Heart right ventricle (tissue), 16 donors: ENCODE data around the gene ALPL. TPM values are rescaled to one million over a fixed set of nuclear protein-coding genes. Genes with fewer than 3 reads are reported as not detected.
A peak's percentile ranks its signal among the peaks of the same experiment; 100 is the strongest.
"Not testable (repeated sequence)": the region's sequence is repeated elsewhere in the genome, so short reads cannot be mapped to it uniquely, and the experiment has no call there.

ENCODE experiments used
- ATAC-seq, 8 donors: fragments of 200-7000 bp; cut with Tn5 transposase; one replicate each; pipeline ENCODE4 v1.9.1; 2020; ENCODE audit warnings: mild to moderate bottlenecking in 8 of 8, moderate library complexity in 8 of 8, moderate number of reproducible peaks in 1 of 8
- DNase-seq, 2 donors: peaks; one replicate each; pipeline ENCODE4 v3.0.0-alpha.2; 2020
- H3K27ac ChIP-seq, 10 donors: fragments of 200-600 bp; sonication (generic) in 2 of 10; one replicate each; pipeline versions ENCODE4 v1.5.0 to v1.8.0; 2020 to 2022; ENCODE audit warnings: mild to moderate bottlenecking in 3 of 10
- H3K27me3 ChIP-seq, 7 donors: fragments of 200-600 bp; one replicate each; pipeline ENCODE4 v1.8.0; 2021 to 2022; ENCODE audit warnings: mild to moderate bottlenecking in 2 of 7
- H3K36me3 ChIP-seq, 9 donors: fragments of 200-600 bp; sonication (generic) in 1 of 9; one replicate each; pipeline versions ENCODE4 v1.5.0 to v1.8.0; 2020 to 2022; ENCODE audit warnings: mild to moderate bottlenecking in 2 of 9
- H3K4me1 ChIP-seq, 9 donors: fragments of 200-600 bp; sonication (generic) in 1 of 9; one replicate each; pipeline versions ENCODE4 v1.5.0 to v1.8.0; 2020 to 2022; ENCODE audit warnings: mild to moderate bottlenecking in 4 of 9
- H3K4me3 ChIP-seq, 10 donors: fragments of 200-600 bp; sonication (generic) in 2 of 10; one replicate each; pipeline versions ENCODE4 v1.5.0 to v1.8.0; 2020 to 2022; ENCODE audit warnings: mild to moderate bottlenecking in 7 of 10, moderate library complexity in 2 of 10
- H3K9me3 ChIP-seq, 11 donors: fragments of 200-600 bp in 10 of 11; sonication (generic) in 2 of 11; one replicate each; pipeline versions ENCODE4 v1.5.0 to v1.8.0; 2013 to 2022; ENCODE audit warnings: mild to moderate bottlenecking in 2 of 11, control low read depth in 1 of 11, moderate library complexity in 1 of 11
- CTCF ChIP-seq, 9 donors: fragments of 200-600 bp; sonication (generic) in 2 of 9; IDR thresholded peaks; one replicate each; pipeline versions ENCODE4 v1.5.0 to v1.8.0; 2021 to 2022; ENCODE audit warnings: antibody characterized with exemption in 9 of 9, mild to moderate bottlenecking in 5 of 9, moderate library complexity in 1 of 9
- WGBS, 2 donors: extraction: QIAGEN DNeasy Blood & Tissue Kit; methylation state at CpG; one replicate each; pipeline ENCODE4 v1.1.7; 2013; ENCODE audit warnings: inconsistent platforms in 1 of 2; 5-methylcytosine and 5-hydroxymethylcytosine counted together
- intact Hi-C, 10 donors: fragments of 100-400 bp; cut with DNase I; formaldehyde crosslinking; loops; one replicate each; pipeline versions ENCODE4 v1.11.1 to v1.14.2; 2022
- polyA plus RNA-seq, 2 donors: library from polyadenylated mRNA; stranded (reverse); fragments of 200-250 nt; gene quantifications; one replicate each; pipeline ENCODE4 v1.2.3, GENCODE V29; 2013
- total RNA-seq, 10 donors: library from RNA; stranded (reverse); fragmentation: NEBNext Ultra II Directional in 3 of 10; extraction: Animal tissue kit (Norgen Biotek cat#: 25700) in 3 of 10; gene quantifications; one replicate each; pipeline versions ENCODE4 v1.2.1 to v1.2.4, GENCODE V29; 2021 to 2023
- donor health status: Arrhythmogenic right ventricular cardiomyopathy.
- donor health status: ischemic (EF 13 %, LVEDD 7.1; RV severe dilation, severe dysfunction).
- donor health status: healthy with polysubstance abuse.
- donor health status: DM: no; HTN: yes; CAD: no.
- donor health status: DM: no; HTN: no; CAD: no.
- donor health status: ischemic (EF 25% LVEDD 6.9; RV normal size, moderate dysfunction).
- donor health status: ischemic (EF 25% LVEDD 5.7; RV mildly dilated, moderate dysfunction).
- donor health status: healthy.
- donor health status: DM: yes; HTN: yes; CAD: no.
- donor health status: Ischemic cardiomyopathy.
- donor health status: ischemic (EF 35%, LVEDD 5.7; RV mildly dilated, moderate dysfunction).
- donor health status: nonischemic (EF 11% LVEDD 7.7; RV severe dilation, severe dysfunction).
- donor health status: DM: yes; HTN: yes; CAD: no.
- donor health status: PGD.
- donor health status: ischemic (EF 29% LVEDD 5.4; RV normal size, mild dysfunction).
- donor health status: nonischemic (EF 23%, LVEDD 6.1; RV moderate dilation, normal function).

ALPL gene
- total and polyA plus RNA-seq, 12 donors = 7.1 to 21.1 (median 9.3) TPM

GRCh38 chr1:21518774-21519455 is 9.7 kb downstream of the ALPL start:
- Histone ChIP-seq H3K4me1 (no peaks in the 10 kb centered on the region), H3K36me3 (no peaks in the 10 kb centered on the region), H3K9me3 (no peaks in the 10 kb centered on the region), H3K4me3 (no peak overlapping the region), H3K27me3 (peaks cover 0 to 4% (median 0%) of the 10 kb centered on the region in 7 donors), H3K27ac (no peak overlapping the region)
- 89 to 94% methylated on average over 16 of the region's 16 CpGs for WGBS, 2 donors
- no peak for ATAC-seq
- DNase-seq = no peak
- intact Hi-C loops = loop anchor here in 3 of 10 donors (10.0 kb wide), 2 partner anchors 126 to 136 kb away; no protein-coding TSS in a partner anchor
- TF ChIP-seq CTCF (IDR thresholded peaks at IDR 0.05) = no peak

GRCh38 chr1:21519486-21520070 is 10.4 kb downstream of the ALPL start:
- WGBS, 2 donors = 96 to 97% methylated on average over 11 of the region's 11 CpGs
- intact Hi-C loops = loop anchor here in 3 of 10 donors (10.0 kb wide), 2 partner anchors 125 to 135 kb away; no protein-coding TSS in a partner anchor
- H3K9me3 ChIP-seq = not testable (repeated sequence)

GRCh38 chr1:21520899-21521716 is 11.9 kb downstream of the ALPL start:
- peak in 3 of 8 donors; percentile 46 to 66 (median 64) for ATAC-seq
- WGBS, 2 donors = 79 to 82% methylated on average over 16 of the region's 16 CpGs
- Histone ChIP-seq H3K27ac (no peak overlapping the region), H3K9me3 (no peaks in the 10 kb centered on the region), H3K4me1 (peaks cover 0 to 14% (median 12%) of the 10 kb centered on the region in 9 donors), H3K36me3 (no peaks in the 10 kb centered on the region), H3K27me3 (peaks cover 0 to 4% (median 0%) of the 10 kb centered on the region in 7 donors), H3K4me3 (no peak overlapping the region)
- no peak for TF ChIP-seq CTCF (IDR thresholded peaks at IDR 0.05)
- intact Hi-C loops = no loop called here
- no peak for DNase-seq

More at GRCh38 chr1:21519486-21520070, 10.4 kb downstream of the ALPL start:
- H3K36me3 ChIP-seq, H3K27me3 ChIP-seq, ATAC-seq, H3K4me3 ChIP-seq, DNase-seq, H3K4me1 ChIP-seq, H3K27ac ChIP-seq: not testable (repeated sequence)

GRCh38 chr1:21521717-21522060 is 12.5 kb downstream of the ALPL start:
- H3K36me3 ChIP-seq = no peaks in the 10 kb centered on the region
- intact Hi-C loops = no loop called here
- H3K4me1 ChIP-seq = peaks cover 0 to 14% (median 12%) of the 10 kb centered on the region in 9 donors
- no peak for DNase-seq
- H3K4me3 ChIP-seq = no peak overlapping the region
- no peak for ATAC-seq
- WGBS, 2 donors = 97 to 99% methylated on average over 4 of the region's 4 CpGs
- no peak for TF ChIP-seq CTCF (IDR thresholded peaks at IDR 0.05)
- H3K27me3 ChIP-seq = peaks cover 0 to 4% (median 0%) of the 10 kb centered on the region in 7 donors
- H3K27ac ChIP-seq = no peak overlapping the region
- no peaks in the 10 kb centered on the region for H3K9me3 ChIP-seq
